ENCODE data around the gene PKD1. TPM values are rescaled to one million over a fixed set of nuclear protein-coding genes. Genes with fewer than 3 reads are reported as not detected.

The PKD1 gene
- total and polyA plus RNA-seq, 4 experiments from 2014 or later = 2.3 to 126 (median 68.1) TPM

DNA sequence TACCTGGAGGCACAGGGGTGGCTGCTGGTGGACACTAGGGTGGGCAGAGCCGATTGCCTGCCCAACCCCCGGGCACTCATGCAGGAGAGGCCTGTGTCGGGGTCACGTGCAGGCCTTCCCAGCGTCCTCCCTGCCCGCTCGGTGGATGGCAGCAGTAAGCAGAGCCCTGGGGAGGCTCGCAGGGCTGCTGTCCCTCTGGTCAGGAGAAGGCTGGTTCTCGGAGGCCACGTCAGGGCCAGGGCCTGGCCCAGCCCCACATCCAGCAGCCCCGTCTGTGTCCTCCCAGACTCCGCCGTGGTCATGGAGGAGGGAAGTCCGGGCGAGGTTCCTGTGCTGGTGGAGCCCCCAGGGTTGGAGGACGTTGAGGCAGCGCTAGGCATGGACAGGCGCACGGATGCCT, 52.3 kb downstream of the PKD1 start:
- ChIA-PET POLR2A (ENCODE audit: partially characterized antibody) (no interaction called here), CTCF (ENCODE audit: partially characterized antibody) (no interaction called here)
- no peaks in the 10 kb centered on the region for H3K9me3 ChIP-seq (ENCODE audit: control insufficient read depth in 1 of 2, low read length in 2 of 2)
- Mint-ChIP-seq H3K36me3 (peaks cover 4 to 21% of the 10 kb centered on the region in 2 donors), H3K9me3 (no peaks in the 10 kb centered on the region), H3K27ac (peak overlapping the region in 1 of 7 donors; percentile 66), H3K4me1 (no peaks in the 10 kb centered on the region), H3K27me3 (no peaks in the 10 kb centered on the region), H3K4me3 (no peak overlapping the region)
- H3K27me3 ChIP-seq (ENCODE audit: insufficient read depth, low read length) = no peaks in the 10 kb centered on the region
- no peak for DNase-seq
- H3K4me3 ChIP-seq (ENCODE audit: low read length in 2 of 2) = no peak overlapping the region
- intact Hi-C loops (cut with micrococcal nuclease) = no loop called here
- no peak overlapping the region for H3K27ac ChIP-seq (ENCODE audit: low read depth, low read length)
- H3K36me3 ChIP-seq (ENCODE audit: insufficient read depth, low read length) = peaks cover 12% of the 10 kb centered on the region
- H3K4me1 ChIP-seq (ENCODE audit: insufficient read depth, low read length) = no peaks in the 10 kb centered on the region

DNA sequence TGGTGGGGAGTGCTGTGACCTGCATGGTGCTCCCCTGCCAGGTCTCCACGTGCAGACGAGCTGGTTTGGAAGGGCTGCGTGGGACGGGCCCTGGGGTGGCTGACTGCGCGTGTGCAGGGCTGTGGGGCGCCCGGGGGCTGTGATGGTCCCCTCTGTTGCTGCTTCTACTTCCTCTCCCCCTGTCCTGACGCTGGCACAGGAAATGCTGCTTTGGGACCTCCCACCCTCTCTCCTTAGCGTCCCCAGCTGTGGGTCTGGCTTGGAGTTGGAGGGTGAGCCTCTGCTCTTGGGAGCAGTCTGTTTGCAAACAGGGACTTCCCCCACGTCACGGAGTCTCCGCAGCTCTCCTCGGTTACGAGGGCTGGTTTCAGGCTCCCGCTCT, 52.7 kb downstream of the PKD1 start:
- CTCF ChIA-PET (ENCODE audit: partially characterized antibody) = no interaction called here
- peak overlapping the region in 1 of 7 donors; percentile 66 for H3K27ac Mint-ChIP-seq

DNA sequence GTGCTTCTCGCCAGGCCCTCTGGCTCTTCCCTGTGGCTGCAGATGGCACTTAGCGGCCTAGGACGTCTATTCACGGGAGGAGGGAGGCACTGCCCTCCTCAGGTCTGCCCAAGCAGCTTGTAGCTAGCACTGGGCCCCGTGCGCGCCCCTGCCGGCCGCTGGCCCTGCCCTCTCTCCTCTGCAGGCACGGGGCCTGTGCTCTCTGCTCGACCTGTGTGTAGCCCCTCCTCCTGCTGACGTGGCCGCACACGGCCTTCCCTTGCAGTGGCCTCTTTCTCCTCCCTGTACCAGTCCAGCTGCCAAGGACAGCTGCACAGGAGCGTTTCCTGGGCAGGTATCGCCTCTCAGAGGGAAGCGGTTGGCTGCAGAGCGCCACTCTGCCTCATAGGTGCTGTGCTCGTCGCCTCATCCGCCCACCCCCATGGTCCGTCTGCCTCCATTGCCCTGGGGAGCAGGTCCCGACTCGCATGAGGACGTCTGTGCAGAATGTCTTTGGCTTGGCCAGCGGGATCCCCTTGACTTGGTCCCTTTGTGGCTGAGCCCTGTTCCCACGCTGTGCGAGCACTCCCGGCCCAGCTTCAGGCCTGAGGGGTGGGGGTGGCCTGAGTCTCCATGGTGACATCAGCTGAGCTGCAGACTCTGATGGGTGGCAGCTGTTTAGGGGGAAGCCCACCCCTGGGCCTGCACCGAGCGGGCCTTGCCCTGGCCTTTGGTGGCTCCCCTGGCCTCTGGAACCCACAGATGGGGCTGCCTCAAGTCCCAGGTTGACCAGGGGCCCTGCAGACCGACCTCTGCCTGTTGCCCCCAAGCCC, 53.3 kb downstream of the PKD1 start:
- no peaks in the 10 kb centered on the region for H3K27me3 ChIP-seq (ENCODE audit: insufficient read depth, low read length)
- ChIA-PET CTCF (ENCODE audit: partially characterized antibody) (no interaction called here), POLR2A (ENCODE audit: partially characterized antibody) (no interaction called here)
- Mint-ChIP-seq H3K27ac (no peak overlapping the region), H3K9me3 (no peaks in the 10 kb centered on the region), H3K4me3 (peak overlapping the region in 1 of 8 donors; percentile 39), H3K36me3 (peaks cover 4 to 14% of the 10 kb centered on the region in 2 donors), H3K27me3 (no peaks in the 10 kb centered on the region), H3K4me1 (no peaks in the 10 kb centered on the region)
- H3K4me1 ChIP-seq (ENCODE audit: insufficient read depth, low read length) = no peaks in the 10 kb centered on the region
- intact Hi-C loops (cut with micrococcal nuclease) = no loop called here
- H3K27ac ChIP-seq (ENCODE audit: low read depth, low read length) = no peak overlapping the region
- no peak overlapping the region for H3K4me3 ChIP-seq (ENCODE audit: low read length in 2 of 2)
- H3K9me3 ChIP-seq (ENCODE audit: control insufficient read depth in 1 of 2, low read length in 2 of 2) = no peaks in the 10 kb centered on the region
- no peak for DNase-seq
- H3K36me3 ChIP-seq (ENCODE audit: insufficient read depth, low read length) = peaks cover 12% of the 10 kb centered on the region

More for the DNA sequence above, 52.7 kb downstream of the PKD1 start:
- Mint-ChIP-seq H3K9me3 (no peaks in the 10 kb centered on the region), H3K4me3 (no peak overlapping the region), H3K27me3 (no peaks in the 10 kb centered on the region), H3K36me3 (peaks cover 4 to 17% of the 10 kb centered on the region in 2 donors), H3K4me1 (no peaks in the 10 kb centered on the region)
- no peak for DNase-seq
- no peaks in the 10 kb centered on the region for H3K27me3 ChIP-seq (ENCODE audit: insufficient read depth, low read length)
- no peaks in the 10 kb centered on the region for H3K4me1 ChIP-seq (ENCODE audit: insufficient read depth, low read length)
- POLR2A ChIA-PET (ENCODE audit: partially characterized antibody) = no interaction called here
- H3K36me3 ChIP-seq (ENCODE audit: insufficient read depth, low read length) = peaks cover 12% of the 10 kb centered on the region
- no peaks in the 10 kb centered on the region for H3K9me3 ChIP-seq (ENCODE audit: control insufficient read depth in 1 of 2, low read length in 2 of 2)
- H3K27ac ChIP-seq (ENCODE audit: low read depth, low read length) = no peak overlapping the region
- intact Hi-C loops (cut with micrococcal nuclease) = no loop called here
- no peak overlapping the region for H3K4me3 ChIP-seq (ENCODE audit: low read length in 2 of 2)

DNA sequence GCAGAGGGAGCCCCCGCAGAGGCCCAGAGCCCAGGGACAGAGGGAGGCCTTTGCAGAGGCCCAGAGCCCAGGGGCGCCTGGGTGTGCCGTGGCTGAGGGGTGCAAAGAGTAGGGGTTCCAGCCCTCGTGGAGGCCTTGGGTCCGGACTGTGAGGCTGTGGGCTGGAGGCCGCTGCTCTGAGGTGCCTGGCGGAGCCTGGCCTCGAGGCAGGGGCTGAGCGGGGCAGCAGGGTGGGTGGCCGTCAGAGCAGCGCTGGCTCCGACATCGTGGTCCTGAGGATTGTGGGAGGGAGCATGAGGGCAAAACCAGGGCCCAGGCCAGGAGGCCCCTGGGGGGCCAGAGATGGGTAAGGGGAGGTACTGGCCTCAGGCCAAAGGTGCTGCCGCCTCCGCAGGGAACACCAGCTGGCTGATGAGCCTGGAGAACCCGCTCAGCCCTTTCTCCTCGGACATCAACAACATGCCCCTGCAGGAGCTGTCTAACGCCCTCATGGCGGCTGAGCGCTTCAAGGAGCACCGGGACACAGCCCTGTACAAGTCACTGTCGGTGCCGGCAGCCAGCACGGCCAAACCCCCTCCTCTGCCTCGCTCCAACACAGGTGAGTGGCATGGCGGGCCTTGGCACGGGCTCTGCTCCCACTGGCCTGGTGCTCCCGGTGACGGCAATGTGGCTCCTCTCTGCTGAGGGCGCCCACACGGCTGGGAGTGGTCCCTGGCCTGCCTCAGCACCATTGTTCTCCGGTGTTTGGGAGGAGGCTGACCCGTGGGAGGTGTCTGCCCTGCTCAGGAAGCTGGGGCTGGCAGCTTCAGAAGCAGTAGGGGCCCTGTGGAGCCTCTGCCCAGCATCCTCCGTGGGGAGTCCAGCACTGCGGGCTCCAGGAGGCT, 54.3 kb downstream of the PKD1 start:
- intact Hi-C loops (cut with micrococcal nuclease) = no loop called here
- no peaks in the 10 kb centered on the region for H3K9me3 ChIP-seq (ENCODE audit: control insufficient read depth in 1 of 2, low read length in 2 of 2)
- ChIA-PET POLR2A (ENCODE audit: partially characterized antibody) (interaction anchor here (1.3 kb wide), 1 partner anchor 74 kb away, joined by 3 read pairs; the partner anchor contains the start of gene TRAF7), CTCF (ENCODE audit: partially characterized antibody) (no interaction called here)
- Mint-ChIP-seq H3K27ac (no peak overlapping the region), H3K27me3 (no peaks in the 10 kb centered on the region), H3K4me3 (no peak overlapping the region), H3K9me3 (no peaks in the 10 kb centered on the region), H3K4me1 (no peaks in the 10 kb centered on the region), H3K36me3 (peaks cover 4 to 13% of the 10 kb centered on the region in 2 donors)
- no peak overlapping the region for H3K4me3 ChIP-seq (ENCODE audit: low read length in 2 of 2)
- DNase-seq = no peak
- H3K27ac ChIP-seq (ENCODE audit: low read depth, low read length) = no peak overlapping the region
- H3K4me1 ChIP-seq (ENCODE audit: insufficient read depth, low read length) = no peaks in the 10 kb centered on the region
- peaks cover 18% of the 10 kb centered on the region for H3K36me3 ChIP-seq (ENCODE audit: insufficient read depth, low read length)
- no peaks in the 10 kb centered on the region for H3K27me3 ChIP-seq (ENCODE audit: insufficient read depth, low read length)

DNA sequence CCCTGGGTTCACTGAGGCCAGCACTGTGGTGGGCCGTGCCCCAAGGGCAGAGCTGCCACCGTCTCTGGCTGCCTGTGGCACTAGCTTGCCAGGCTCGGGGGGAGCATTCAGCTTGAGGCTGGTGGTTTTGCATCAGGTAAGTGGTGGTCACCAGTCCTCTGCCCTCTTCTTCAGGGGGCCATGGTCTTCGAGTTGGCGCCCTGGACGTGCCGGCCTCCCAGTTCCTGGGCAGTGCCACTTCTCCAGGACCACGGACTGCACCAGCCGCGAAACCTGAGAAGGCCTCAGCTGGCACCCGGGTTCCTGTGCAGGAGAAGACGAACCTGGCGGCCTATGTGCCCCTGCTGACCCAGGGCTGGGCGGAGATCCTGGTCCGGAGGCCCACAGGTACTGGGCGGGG, 55.7 kb downstream of the PKD1 start:
- Mint-ChIP-seq H3K36me3 (peaks cover 4 to 14% of the 10 kb centered on the region in 2 donors), H3K27me3 (no peaks in the 10 kb centered on the region), H3K27ac (no peak overlapping the region), H3K9me3 (peaks cover 0 to under 1% (median 0%) of the 10 kb centered on the region in 8 donors), H3K4me1 (no peaks in the 10 kb centered on the region), H3K4me3 (no peak overlapping the region)
- Histone ChIP-seq H3K4me1 (ENCODE audit: insufficient read depth, low read length) (no peaks in the 10 kb centered on the region), H3K36me3 (ENCODE audit: insufficient read depth, low read length) (peaks cover 16% of the 10 kb centered on the region), H3K27ac (ENCODE audit: low read depth, low read length) (no peak overlapping the region), H3K4me3 (ENCODE audit: low read length in 2 of 2) (no peak overlapping the region), H3K27me3 (ENCODE audit: insufficient read depth, low read length) (no peaks in the 10 kb centered on the region), H3K9me3 (ENCODE audit: control insufficient read depth in 1 of 2, low read length in 2 of 2) (no peaks in the 10 kb centered on the region)
- peak in 1 of 5 donors; percentile 16 for DNase-seq
- ChIA-PET CTCF (ENCODE audit: partially characterized antibody) (no interaction called here), POLR2A (ENCODE audit: partially characterized antibody) (interaction anchor here (1.3 kb wide), 1 partner anchor 75 kb away, joined by 3 read pairs; the partner anchor contains the start of gene TRAF7)
- intact Hi-C loops (cut with micrococcal nuclease) = no loop called here

DNA sequence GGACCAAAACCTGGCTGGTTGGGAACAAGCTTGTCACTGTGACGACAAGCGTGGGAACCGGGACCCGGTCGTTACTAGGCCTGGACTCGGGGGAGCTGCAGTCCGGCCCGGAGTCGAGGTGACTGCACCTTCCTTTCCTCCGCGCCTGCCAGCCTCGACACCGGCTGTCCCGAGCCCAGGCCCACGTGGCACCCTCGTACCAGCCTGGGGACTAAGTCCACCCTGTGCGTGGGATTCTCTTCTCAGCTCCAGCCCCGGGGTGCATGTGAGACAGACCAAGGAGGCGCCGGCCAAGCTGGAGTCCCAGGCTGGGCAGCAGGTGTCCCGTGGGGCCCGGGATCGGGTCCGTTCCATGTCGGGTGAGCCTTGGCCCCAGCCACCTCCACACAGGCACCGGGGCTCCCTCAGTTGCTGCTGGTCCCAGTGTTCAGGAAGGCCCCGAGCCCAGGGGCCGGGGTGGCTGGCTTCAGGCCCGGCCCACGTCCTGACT, 56.3 kb downstream of the PKD1 start:
- ChIA-PET CTCF (ENCODE audit: partially characterized antibody) (no interaction called here), POLR2A (ENCODE audit: partially characterized antibody) (no interaction called here)
- Histone ChIP-seq H3K27me3 (ENCODE audit: insufficient read depth, low read length) (no peaks in the 10 kb centered on the region), H3K36me3 (ENCODE audit: insufficient read depth, low read length) (peaks cover 19% of the 10 kb centered on the region), H3K4me1 (ENCODE audit: insufficient read depth, low read length) (no peaks in the 10 kb centered on the region), H3K4me3 (ENCODE audit: low read length in 2 of 2) (no peak overlapping the region), H3K27ac (ENCODE audit: low read depth, low read length) (no peak overlapping the region), H3K9me3 (ENCODE audit: control insufficient read depth in 1 of 2, low read length in 2 of 2) (no peaks in the 10 kb centered on the region)
- Mint-ChIP-seq H3K4me1 (no peaks in the 10 kb centered on the region), H3K36me3 (peaks cover 4 to 20% of the 10 kb centered on the region in 2 donors), H3K4me3 (no peak overlapping the region), H3K27me3 (no peaks in the 10 kb centered on the region), H3K9me3 (peaks cover 0 to 2% (median 0%) of the 10 kb centered on the region in 8 donors), H3K27ac (peak overlapping the region in 1 of 7 donors; percentile 13)
- peak in 1 of 5 donors; percentile 15 for DNase-seq
- intact Hi-C loops (cut with micrococcal nuclease) = no loop called here

DNA sequence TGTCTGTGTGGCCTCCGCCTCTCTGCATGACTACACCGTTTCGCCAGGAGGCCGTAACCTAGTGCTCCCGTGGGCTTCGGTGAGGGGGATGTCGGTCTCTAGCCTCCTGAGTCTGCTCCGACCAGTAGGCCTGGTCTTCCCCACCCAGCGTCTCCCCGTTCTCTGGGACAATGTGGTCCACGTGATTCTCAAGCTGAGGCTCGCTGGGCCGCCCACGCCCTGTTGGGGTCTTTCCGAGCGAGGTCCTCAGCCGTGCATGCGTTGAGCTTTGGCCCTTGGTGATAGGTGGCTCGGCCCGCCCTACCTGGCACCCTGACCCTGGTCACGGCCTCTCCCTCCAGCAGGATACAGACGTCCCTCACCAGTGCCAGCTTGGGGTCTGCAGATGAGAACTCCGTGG, 57.0 kb downstream of the PKD1 start:
- intact Hi-C loops (cut with micrococcal nuclease) = no loop called here
- H3K4me1 Mint-ChIP-seq = no peaks in the 10 kb centered on the region
- peaks cover 4 to 21% of the 10 kb centered on the region in 2 donors for H3K36me3 Mint-ChIP-seq
- H3K27me3 Mint-ChIP-seq = no peaks in the 10 kb centered on the region
- H3K4me1 ChIP-seq (ENCODE audit: insufficient read depth, low read length) = no peaks in the 10 kb centered on the region
- ChIA-PET CTCF (ENCODE audit: partially characterized antibody) (no interaction called here), POLR2A (ENCODE audit: partially characterized antibody) (no interaction called here)
- H3K4me3 Mint-ChIP-seq = no peak overlapping the region
- H3K9me3 ChIP-seq (ENCODE audit: control insufficient read depth in 1 of 2, low read length in 2 of 2) = no peaks in the 10 kb centered on the region
- peaks cover 0 to 2% (median 0%) of the 10 kb centered on the region in 8 donors for H3K9me3 Mint-ChIP-seq
- peaks cover 20% of the 10 kb centered on the region for H3K36me3 ChIP-seq (ENCODE audit: insufficient read depth, low read length)
- no peaks in the 10 kb centered on the region for H3K27me3 ChIP-seq (ENCODE audit: insufficient read depth, low read length)
- no peak overlapping the region for H3K27ac ChIP-seq (ENCODE audit: low read depth, low read length)
- peak in 1 of 5 donors; percentile 19 for DNase-seq
- H3K27ac Mint-ChIP-seq = peak overlapping the region in 1 of 7 donors; percentile 61
- H3K4me3 ChIP-seq (ENCODE audit: low read length in 2 of 2) = no peak overlapping the region

Measured in CD4-positive, alpha-beta memory T cell (primary cell).